Measurements from ENCODE around the gene STAT6. TPM values are rescaled to one million over a fixed set of nuclear protein-coding genes. Genes with fewer than 3 reads are reported as not detected.
A peak's percentile ranks its signal among the peaks of the same experiment; 100 is the strongest.

Gene STAT6
- 100 to 1,000 TPM; 188 to 193 TPM for total RNA-seq

GRCh38 chr12:57111031-57111734 lies at the start of gene STAT6:
Gene STAT6, minus strand, starts transcription at chr12:57111362. Its CDS starts 3,084 bp downstream, at chr12:57108278.
- CTCF ChIA-PET: interaction anchor here (0.6 to 4.9 kb wide), 37 partner anchors 11 to 395 kb away, joined by 3 to 116 read pairs (median 8); partner anchors contain the start of genes LRP1, NAB2, NEMP1 and SHMT2
- H3K36me3 Mint-ChIP-seq (ENCODE audit: low read depth): peaks cover 41% of the 10 kb centered on the region
- H3K4me1 Mint-ChIP-seq (ENCODE audit: low read depth): peaks cover 45% of the 10 kb centered on the region
- peak within 1 kb of the TSS; percentile 94 for H3K27ac Mint-ChIP-seq
- peak within 1 kb of the TSS; percentile 92 for H3K4me3 Mint-ChIP-seq
- H3K27me3 Mint-ChIP-seq (ENCODE audit: low read depth): no peaks in the 10 kb centered on the region
- no peaks in the 10 kb centered on the region for H3K9me3 Mint-ChIP-seq
- intact Hi-C loops (cut with micrococcal nuclease): loop anchor here (1.0 to 5.0 kb wide), 6 partner anchors 23 to 581 kb away; partner anchors contain the start of genes DDIT3, MBD6, OS9 and PTGES3
- DNase-seq: peak; percentile 92

- Mint-ChIP-seq H3K9me3 (no peaks in the 10 kb centered on the region), H3K27ac (no peak overlapping the region), H3K4me3 (no peak overlapping the region), H3K36me3 (ENCODE audit: low read depth) (no peaks in the 10 kb centered on the region), H3K4me1 (ENCODE audit: low read depth) (no peaks in the 10 kb centered on the region), H3K27me3 (ENCODE audit: low read depth) (no peaks in the 10 kb centered on the region)
- intact Hi-C loops (cut with micrococcal nuclease): no loop called here
- CTCF ChIA-PET: interaction anchor here (0.9 kb wide), 1 partner anchor 15 kb away, joined by 3 read pairs; no protein-coding TSS in a partner anchor
- no peak for DNase-seq
Observed at GRCh38 chr12:57160741-57161140, 49.6 kb upstream of the STAT6 start.

GRCh38 chr12:57160040-57160439 lies 48.9 kb upstream of the STAT6 start:
- intact Hi-C loops (cut with micrococcal nuclease): no loop called here
- Mint-ChIP-seq H3K27ac (no peak overlapping the region), H3K36me3 (ENCODE audit: low read depth) (no peaks in the 10 kb centered on the region), H3K4me3 (no peak overlapping the region), H3K9me3 (no peaks in the 10 kb centered on the region), H3K27me3 (ENCODE audit: low read depth) (no peaks in the 10 kb centered on the region), H3K4me1 (ENCODE audit: low read depth) (no peaks in the 10 kb centered on the region)
- no peak for DNase-seq
- CTCF ChIA-PET: no interaction called here

GRCh38 chr12:57159311-57159710 lies 48.1 kb upstream of the STAT6 start:
- intact Hi-C loops (cut with micrococcal nuclease): no loop called here
- H3K4me1 Mint-ChIP-seq (ENCODE audit: low read depth): no peaks in the 10 kb centered on the region
- H3K4me3 Mint-ChIP-seq: no peak overlapping the region
- H3K9me3 Mint-ChIP-seq: no peaks in the 10 kb centered on the region
- no peaks in the 10 kb centered on the region for H3K36me3 Mint-ChIP-seq (ENCODE audit: low read depth)
- CTCF ChIA-PET: no interaction called here
- no peak for DNase-seq
- no peaks in the 10 kb centered on the region for H3K27me3 Mint-ChIP-seq (ENCODE audit: low read depth)
- no peak overlapping the region for H3K27ac Mint-ChIP-seq

- no peak for DNase-seq
- no peak overlapping the region for H3K4me3 Mint-ChIP-seq
- no peaks in the 10 kb centered on the region for H3K4me1 Mint-ChIP-seq (ENCODE audit: low read depth)
- no peak overlapping the region for H3K27ac Mint-ChIP-seq
- CTCF ChIA-PET: interaction anchor here (0.6 kb wide), 1 partner anchor 149 kb away, joined by 4 read pairs; no protein-coding TSS in a partner anchor
- no peaks in the 10 kb centered on the region for H3K36me3 Mint-ChIP-seq (ENCODE audit: low read depth)
- H3K9me3 Mint-ChIP-seq: no peaks in the 10 kb centered on the region
- no peaks in the 10 kb centered on the region for H3K27me3 Mint-ChIP-seq (ENCODE audit: low read depth)
- intact Hi-C loops (cut with micrococcal nuclease): no loop called here
Observed at GRCh38 chr12:57158665-57159064, 47.5 kb upstream of the STAT6 start.

- H3K9me3 Mint-ChIP-seq: no peaks in the 10 kb centered on the region
- H3K27me3 Mint-ChIP-seq (ENCODE audit: low read depth): no peaks in the 10 kb centered on the region
- H3K4me1 Mint-ChIP-seq (ENCODE audit: low read depth): no peaks in the 10 kb centered on the region
- DNase-seq: no peak
- no peak overlapping the region for H3K4me3 Mint-ChIP-seq
- intact Hi-C loops (cut with micrococcal nuclease): no loop called here
- CTCF ChIA-PET: interaction anchor here (0.6 to 1.5 kb wide), 2 partner anchors 24 to 150 kb away, joined by 4 to 6 read pairs; no protein-coding TSS in a partner anchor
- no peak overlapping the region for H3K27ac Mint-ChIP-seq
- no peaks in the 10 kb centered on the region for H3K36me3 Mint-ChIP-seq (ENCODE audit: low read depth)
Observed at GRCh38 chr12:57158186-57158585, 47.0 kb upstream of the STAT6 start.

- DNase-seq: no peak
- H3K36me3 Mint-ChIP-seq (ENCODE audit: low read depth): no peaks in the 10 kb centered on the region
- H3K4me1 Mint-ChIP-seq (ENCODE audit: low read depth): no peaks in the 10 kb centered on the region
- H3K9me3 Mint-ChIP-seq: no peaks in the 10 kb centered on the region
- intact Hi-C loops (cut with micrococcal nuclease): no loop called here
- H3K4me3 Mint-ChIP-seq: no peak overlapping the region
- CTCF ChIA-PET: interaction anchor here (1.5 kb wide), 1 partner anchor 24 kb away, joined by 6 read pairs; no protein-coding TSS in a partner anchor
- H3K27ac Mint-ChIP-seq: no peak overlapping the region
- H3K27me3 Mint-ChIP-seq (ENCODE audit: low read depth): no peaks in the 10 kb centered on the region
Observed at GRCh38 chr12:57157588-57158173, 46.5 kb upstream of the STAT6 start.

GRCh38 chr12:57156701-57157403 lies 45.7 kb upstream of the STAT6 start:
- CTCF ChIA-PET: interaction anchor here (0.6 to 1.5 kb wide), 2 partner anchors 25 to 77 kb away, joined by 3 to 6 read pairs; no protein-coding TSS in a partner anchor
- Mint-ChIP-seq H3K27me3 (ENCODE audit: low read depth) (no peaks in the 10 kb centered on the region), H3K36me3 (ENCODE audit: low read depth) (no peaks in the 10 kb centered on the region), H3K9me3 (no peaks in the 10 kb centered on the region), H3K4me3 (no peak overlapping the region), H3K4me1 (ENCODE audit: low read depth) (no peaks in the 10 kb centered on the region), H3K27ac (no peak overlapping the region)
- no peak for DNase-seq
- intact Hi-C loops (cut with micrococcal nuclease): no loop called here

- no peaks in the 10 kb centered on the region for H3K36me3 Mint-ChIP-seq (ENCODE audit: low read depth)
- no peaks in the 10 kb centered on the region for H3K9me3 Mint-ChIP-seq
- CTCF ChIA-PET: interaction anchor here (1.2 kb wide), 1 partner anchor 31 kb away, joined by 4 read pairs; no protein-coding TSS in a partner anchor
- no peak for DNase-seq
- no peaks in the 10 kb centered on the region for H3K27me3 Mint-ChIP-seq (ENCODE audit: low read depth)
- intact Hi-C loops (cut with micrococcal nuclease): no loop called here
- H3K4me1 Mint-ChIP-seq (ENCODE audit: low read depth): no peaks in the 10 kb centered on the region
- H3K27ac Mint-ChIP-seq: no peak overlapping the region
- no peak overlapping the region for H3K4me3 Mint-ChIP-seq
Observed at GRCh38 chr12:57154804-57155434, 43.8 kb upstream of the STAT6 start.

- Mint-ChIP-seq H3K4me3 (no peak overlapping the region), H3K9me3 (no peaks in the 10 kb centered on the region), H3K27ac (no peak overlapping the region), H3K4me1 (ENCODE audit: low read depth) (no peaks in the 10 kb centered on the region), H3K27me3 (ENCODE audit: low read depth) (no peaks in the 10 kb centered on the region), H3K36me3 (ENCODE audit: low read depth) (no peaks in the 10 kb centered on the region)
- no peak for DNase-seq
- intact Hi-C loops (cut with micrococcal nuclease): no loop called here
- CTCF ChIA-PET: interaction anchor here (1.2 kb wide), 1 partner anchor 30 kb away, joined by 4 read pairs; no protein-coding TSS in a partner anchor
Observed at GRCh38 chr12:57154076-57154475, 42.9 kb upstream of the STAT6 start.

- CTCF ChIA-PET: no interaction called here
- intact Hi-C loops (cut with micrococcal nuclease): no loop called here
- Mint-ChIP-seq H3K4me3 (no peak overlapping the region), H3K36me3 (ENCODE audit: low read depth) (no peaks in the 10 kb centered on the region), H3K9me3 (no peaks in the 10 kb centered on the region), H3K27me3 (ENCODE audit: low read depth) (no peaks in the 10 kb centered on the region), H3K27ac (no peak overlapping the region), H3K4me1 (ENCODE audit: low read depth) (no peaks in the 10 kb centered on the region)
- DNase-seq: no peak
Observed at GRCh38 chr12:57153415-57153997, 42.3 kb upstream of the STAT6 start.

- Mint-ChIP-seq H3K27ac (no peak overlapping the region), H3K4me3 (no peak overlapping the region), H3K9me3 (no peaks in the 10 kb centered on the region), H3K36me3 (ENCODE audit: low read depth) (no peaks in the 10 kb centered on the region), H3K4me1 (ENCODE audit: low read depth) (no peaks in the 10 kb centered on the region), H3K27me3 (ENCODE audit: low read depth) (no peaks in the 10 kb centered on the region)
- intact Hi-C loops (cut with micrococcal nuclease): no loop called here
- DNase-seq: no peak
- CTCF ChIA-PET: no interaction called here
Observed at GRCh38 chr12:57152639-57153038, 41.5 kb upstream of the STAT6 start.

Measured in activated naive CD4-positive, alpha-beta T cell treated with anti-CD3 and anti-CD28 coated beads for 36 hours (primary cell).